ENCODE results near the gene HMG20A. TPM values are rescaled to one million over a fixed set of nuclear protein-coding genes. Genes with fewer than 3 reads are reported as not detected.

The HMG20A gene
- total and polyA plus RNA-seq, 10 of the 15 experiments (the other 5 are each of a cell fraction or from before 2014, with no cell fraction given): 30.0 to 98.7 (median 46.8) TPM

DNA sequence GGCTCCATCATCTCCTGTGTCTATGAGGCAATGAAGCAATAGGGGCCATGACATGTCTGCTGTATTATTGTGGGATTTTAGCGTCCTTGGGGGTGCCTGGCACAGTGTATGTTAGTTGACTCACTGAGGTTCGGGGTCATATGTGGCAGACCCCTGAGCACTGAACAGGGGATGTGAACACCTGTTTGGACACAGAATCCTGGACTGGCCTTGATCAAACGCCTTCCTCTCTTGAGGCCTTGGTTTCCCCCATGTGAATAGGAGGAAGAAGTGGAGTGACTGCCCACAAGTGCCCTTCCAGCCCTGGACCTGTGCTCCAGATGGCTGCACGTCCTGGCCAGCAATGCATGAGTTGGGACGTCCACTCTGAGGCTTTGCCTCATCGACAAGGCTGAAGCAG, 84.2 kb downstream of the HMG20A start:
- TF ChIP-seq EED (IDR thresholded peaks at IDR 0.05; ENCODE audit: low read depth) (no peak), ATF7 (IDR thresholded peaks at IDR 0.05; ENCODE audit: low read depth) (no peak), GATAD2B (conservative IDR thresholded peaks at IDR 0.05; ENCODE audit: low read depth) (no peak), ASH2L (IDR thresholded peaks at IDR 0.05; ENCODE audit: borderline replicate concordance, low read depth) (no peak), RAD51 (IDR thresholded peaks at IDR 0.05) (no peak), ZSCAN29 (IDR thresholded peaks at IDR 0.05) (no peak), SP1 (IDR thresholded peaks at IDR 0.05; ENCODE audit: low read depth, low read length) (no peak), YBX1 (IDR thresholded peaks at IDR 0.05) (no peak), EP300 (IDR thresholded peaks at IDR 0.05; ENCODE audit: borderline replicate concordance in 1 of 2, control insufficient read depth in 1 of 2, low read depth in 2 of 2, low read length in 2 of 2) (no peak), CEBPZ (IDR thresholded peaks at IDR 0.05; ENCODE audit: low read depth, low read length) (no peak), SUPT20H (IDR thresholded peaks at IDR 0.05; ENCODE audit: borderline replicate concordance, control insufficient read depth, low read depth, low read length) (no peak), TARDBP (IDR thresholded peaks at IDR 0.05; ENCODE audit: borderline replicate concordance) (no peak), STAT1 (conservative IDR thresholded peaks at IDR 0.05) (no peak), FOS (IDR thresholded peaks at IDR 0.05; ENCODE audit: borderline replicate concordance, extremely low read depth, insufficient read length) (no peak), NRF1 (conservative IDR thresholded peaks at IDR 0.05; ENCODE audit: low read depth, low read length) (no peak), CHD4 (IDR thresholded peaks at IDR 0.05) (no peak), RAD21 (IDR thresholded peaks at IDR 0.05; ENCODE audit: insufficient read depth, low read depth, low read length) (no peak), ZNF217 (IDR thresholded peaks at IDR 0.05) (no peak), SUZ12 (IDR thresholded peaks at IDR 0.05; ENCODE audit: unreplicated experiment) (no peak)
- TF ChIP-seq, protein P1, sequence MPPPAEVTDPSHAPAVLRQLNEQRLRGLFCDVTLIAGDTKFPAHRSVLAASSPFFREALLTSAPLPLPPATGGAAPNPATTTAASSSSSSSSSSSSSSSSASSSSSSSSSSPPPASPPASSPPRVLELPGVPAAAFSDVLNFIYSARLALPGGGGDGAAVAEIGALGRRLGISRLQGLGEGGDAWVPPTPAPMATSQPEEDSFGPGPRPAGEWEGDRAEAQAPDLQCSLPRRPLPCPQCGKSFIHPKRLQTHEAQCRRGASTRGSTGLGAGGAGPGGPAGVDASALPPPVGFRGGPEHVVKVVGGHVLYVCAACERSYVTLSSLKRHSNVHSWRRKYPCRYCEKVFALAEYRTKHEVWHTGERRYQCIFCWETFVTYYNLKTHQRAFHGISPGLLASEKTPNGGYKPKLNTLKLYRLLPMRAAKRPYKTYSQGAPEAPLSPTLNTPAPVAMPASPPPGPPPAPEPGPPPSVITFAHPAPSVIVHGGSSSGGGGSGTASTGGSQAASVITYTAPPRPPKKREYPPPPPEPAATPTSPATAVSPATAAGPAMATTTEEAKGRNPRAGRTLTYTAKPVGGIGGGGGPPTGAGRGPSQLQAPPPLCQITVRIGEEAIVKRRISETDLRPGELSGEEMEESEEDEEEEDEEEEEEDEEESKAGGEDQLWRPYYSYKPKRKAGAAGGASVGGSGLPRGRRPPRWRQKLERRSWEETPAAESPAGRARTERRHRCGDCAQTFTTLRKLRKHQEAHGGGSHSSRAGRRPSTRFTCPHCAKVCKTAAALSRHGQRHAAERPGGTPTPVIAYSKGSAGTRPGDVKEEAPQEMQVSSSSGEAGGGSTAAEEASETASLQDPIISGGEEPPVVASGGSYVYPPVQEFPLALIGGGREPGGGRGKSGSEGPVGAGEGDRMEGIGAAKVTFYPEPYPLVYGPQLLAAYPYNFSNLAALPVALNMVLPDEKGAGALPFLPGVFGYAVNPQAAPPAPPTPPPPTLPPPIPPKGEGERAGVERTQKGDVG (CRISPR knock-in tag; IDR thresholded peaks at IDR 0.05): no peak
- Histone ChIP-seq H2AFZ (ENCODE audit: control insufficient read depth, low read depth, low read length) (no peak overlapping the region), H3K9ac (ENCODE audit: control insufficient read depth, insufficient read depth, low read length) (no peak overlapping the region), H4K20me1 (ENCODE audit: control insufficient read depth, insufficient read depth) (no peaks in the 10 kb centered on the region), H3K36me3 (ENCODE audit: control insufficient read depth in 2 of 2, insufficient read depth in 2 of 2, low read length in 1 of 2) (no peaks in the 10 kb centered on the region), H3K9me3 (replicated peaks; ENCODE audit: control insufficient read depth, insufficient read depth, low read length) (no peaks in the 10 kb centered on the region), H3K27me3 (replicated peaks in 1 of 2; ENCODE audit: control insufficient read depth in 2 of 2, insufficient read depth in 2 of 2, low read length in 1 of 2) (no peaks in the 10 kb centered on the region), H3K4me1 (ENCODE audit: control insufficient read depth, insufficient read depth, low read length) (peaks cover 22% of the 10 kb centered on the region), H3K4me3 (no peak overlapping the region), H3K79me2 (ENCODE audit: control insufficient read depth, insufficient read depth, low read length) (no peaks in the 10 kb centered on the region), H3K27ac (ENCODE audit: control insufficient read depth, insufficient read depth) (no peak overlapping the region), H3K4me2 (ENCODE audit: control insufficient read depth, insufficient read depth) (no peak overlapping the region)
- ChIA-PET POLR2A (no interaction called here), SMC1A (ENCODE audit: uncharacterized antibody, unreplicated experiment) (interaction anchor here (1.2 kb wide), 1 partner anchor 318 kb away, joined by 3 read pairs; no protein-coding TSS in a partner anchor), RAD21 (ENCODE audit: unreplicated experiment) (interaction anchor here (1.7 to 2.5 kb wide), 2 partner anchors 38 to 385 kb away, joined by 3 to 9 read pairs; no protein-coding TSS in a partner anchor), CTCF (interaction anchor here (0.8 to 2.7 kb wide), 2 partner anchors 314 to 317 kb away, joined by 3 to 8 read pairs; no protein-coding TSS in a partner anchor)
- WGBS (ENCODE audit: insufficient coverage, insufficient replicate concordance, low lambda C conversion rate, missing lambda C conversion rate): 72% methylated on average over 6 of the region's 6 CpGs
- intact Hi-C loops (cut with micrococcal nuclease; ENCODE audit: unreplicated experiment) (no loop called here), in situ Hi-C loops (cut with MboI) (no loop called here)
- no peak for DNase-seq (ENCODE audit: low read depth, low spot score)
- no TSS peak for BruUV-seq (replicated peaks)
- ATAC-seq: no peak
- FAIRE-seq: no peak
